Spleen (tissue), 11 donors: ENCODE data around the gene TTC39B. TPM values are rescaled to one million over a fixed set of nuclear protein-coding genes. Genes with fewer than 3 reads are reported as not detected.

Experiments used
- DNase-seq: peaks from one replicate; pipeline ENCODE4 v3.0.0-alpha.2; 2020
- H3K27ac ChIP-seq, 8 donors: fragments of 200-600 bp; sonication (generic) in 7 of 8; 1 replicate in 4 of 8; 2 replicates in 4 of 8; pipeline versions ENCODE4 v1.5.0 to v1.8.0; 2016 to 2021; ENCODE audit warnings: inconsistent platforms in 4 of 8, mild to moderate bottlenecking in 4 of 8, moderate library complexity in 1 of 8
- H3K27me3 ChIP-seq, 7 donors: fragments of 200-600 bp; sonication (generic) in 6 of 7; replicated peaks in 1 of 7; 1 replicate in 4 of 7; 2 replicates in 3 of 7; pipeline versions ENCODE4 v1.5.0 to v1.8.0; 2016 to 2021; ENCODE audit warnings: inconsistent platforms in 3 of 7, mild to moderate bottlenecking in 1 of 7
- H3K36me3 ChIP-seq, 6 donors: fragments of 200-600 bp; sonication (generic) in 5 of 6; 1 replicate in 4 of 6; 2 replicates in 2 of 6; pipeline versions ENCODE4 v1.5.0 to v1.8.0; 2016 to 2021; ENCODE audit warnings: inconsistent platforms in 2 of 6
- H3K4me1 ChIP-seq, 6 donors: fragments of 200-600 bp; sonication (generic) in 5 of 6; 1 replicate in 3 of 6; 2 replicates in 3 of 6; pipeline versions ENCODE4 v1.5.0 to v1.8.0; 2016 to 2021; ENCODE audit warnings: inconsistent platforms in 3 of 6
- H3K4me3 ChIP-seq, 8 donors: fragments of 200-600 bp; sonication (generic) in 7 of 8; 1 replicate in 4 of 8; 2 replicates in 4 of 8; pipeline versions ENCODE4 v1.5.0 to v1.8.0; 2016 to 2021; ENCODE audit warnings: inconsistent platforms in 4 of 8, mild to moderate bottlenecking in 4 of 8, moderate library complexity in 2 of 8
- H3K9me3 ChIP-seq, 8 donors: fragments of 200-600 bp; sonication (generic) in 7 of 8; 1 replicate in 4 of 8; 2 replicates in 4 of 8; pipeline versions ENCODE4 v1.5.0 to v1.8.0; 2016 to 2021; ENCODE audit warnings: inconsistent platforms in 4 of 8
- CTCF ChIP-seq, 11 experiments: fragments of 200-600 bp in 7 of 11; fragments of 450-650 bp in 4 of 11; sonication (generic) in 4 of 11; IDR thresholded peaks in 8 of 11; conservative IDR thresholded peaks in 3 of 11; 1 replicate in 7 of 11; 2 replicates in 4 of 11; pipeline versions ENCODE4 v1.4.0 to v1.8.0; 2016 to 2021; ENCODE audit warnings: antibody characterized with exemption in 11 of 11, inconsistent platforms in 4 of 11, mild to moderate bottlenecking in 1 of 11
- POLR2A ChIP-seq, 3 donors: fragments of 450-650 bp; IDR thresholded peaks; one replicate each; pipeline ENCODE4 v1.5.1; 2017; ENCODE audit warnings: antibody characterized with exemption in 3 of 3, mild to moderate bottlenecking in 1 of 3
- POLR2AphosphoS5 ChIP-seq, 3 donors: sonication (generic); formaldehyde crosslinking; IDR thresholded peaks; one replicate each; pipeline ENCODE4 v1.5.1; 2017; ENCODE audit warnings: antibody characterized with exemption in 3 of 3
- WGBS, 5 donors: extraction: QIAGEN DNeasy Blood & Tissue Kit in 3 of 5; methylation state at CpG; one replicate each; pipeline versions ENCODE4 v1.1.5 to v1.1.7; 2013 to 2018; 5-methylcytosine and 5-hydroxymethylcytosine counted together
- intact Hi-C: fragments of 100-400 bp; cut with DNase I; formaldehyde crosslinking; loops from one replicate; pipeline ENCODE4 v1.15.0; 2023; ENCODE audit warnings: low total_unique reads
- polyA plus RNA-seq, 3 donors: library from polyadenylated mRNA; stranded (reverse); fragments of 200-250 nt; gene quantifications; one replicate each; pipeline ENCODE4 v1.2.1, GENCODE V29; 2013
- total RNA-seq, 7 donors: library from RNA; depleted of rRNA in 3 of 7; stranded (reverse); fragments of >200 nt in 3 of 7; fragmentation: NEBNext Ultra II Directional in 4 of 7; extraction: Animal tissue kit (Norgen Biotek cat#: 25700) in 4 of 7; gene quantifications; one replicate each; pipeline versions ENCODE4 v1.1.0 to v1.2.1, GENCODE V29; 2016 to 2021
- donor health status: healthy with polysubstance abuse.
- donor health status: DM: no; HTN: no; CAD: no; lungs with moderate emphysema.
- donor health status: DM: no; HTN: no; CAD: no.
- donor health status: Bipolar disorder and iron deficiency.
- donor health status: healthy.
- donor health status: DM: no; HTN: no; CAD: no.
- donor health status: DM: yes; HTN: yes; CAD: no.

TTC39B gene
- total and polyA plus RNA-seq, 10 donors = 4.8 to 24.1 (median 19.0) TPM

- no peak overlapping the region for H3K4me3 ChIP-seq
- H3K27me3 ChIP-seq = no peaks in the 10 kb centered on the region
- no peak for DNase-seq
- H3K36me3 ChIP-seq = no peaks in the 10 kb centered on the region
- intact Hi-C loops = no loop called here
- H3K4me1 ChIP-seq = no peaks in the 10 kb centered on the region
- WGBS, 5 donors = 80 to 94% (median 84%) methylated on average over 1 of the region's 1 CpG
- no peak overlapping the region for H3K27ac ChIP-seq
- no peak for TF ChIP-seq POLR2AphosphoS5 (IDR thresholded peaks at IDR 0.05)
- TF ChIP-seq POLR2A (IDR thresholded peaks at IDR 0.05) = no peak
- no peak for TF ChIP-seq CTCF (IDR thresholded peaks at IDR 0.05 in 8 of 11, conservative IDR thresholded peaks at IDR 0.05 in 3 of 11)
- H3K9me3 ChIP-seq = no peaks in the 10 kb centered on the region
Observed at GRCh38 chr9:15158064-15158463, 149.0 kb downstream of the TTC39B start.

- Histone ChIP-seq H3K36me3 (no peaks in the 10 kb centered on the region), H3K9me3 (no peaks in the 10 kb centered on the region), H3K4me1 (no peaks in the 10 kb centered on the region), H3K27ac (no peak overlapping the region), H3K4me3 (no peak overlapping the region), H3K27me3 (no peaks in the 10 kb centered on the region)
- DNase-seq = no peak
- WGBS, 5 donors = 61 to 88% (median 68%) methylated on average over 4 of the region's 4 CpGs
- intact Hi-C loops = no loop called here
- TF ChIP-seq POLR2A (IDR thresholded peaks at IDR 0.05) (no peak), CTCF (IDR thresholded peaks at IDR 0.05 in 8 of 11, conservative IDR thresholded peaks at IDR 0.05 in 3 of 11) (no peak), POLR2AphosphoS5 (IDR thresholded peaks at IDR 0.05) (no peak)
Observed at GRCh38 chr9:15157381-15157780, 149.6 kb downstream of the TTC39B start.

GRCh38 chr9:15156241-15156640 lies 150.8 kb downstream of the TTC39B start:
- Histone ChIP-seq H3K9me3 (no peaks in the 10 kb centered on the region), H3K36me3 (no peaks in the 10 kb centered on the region), H3K4me1 (no peaks in the 10 kb centered on the region), H3K4me3 (no peak overlapping the region), H3K27me3 (peaks cover 0 to 6% (median 0%) of the 10 kb centered on the region in 7 donors), H3K27ac (peak overlapping the region in 2 of 8 donors; percentile 34 to 42)
- DNase-seq = no peak
- no peak for TF ChIP-seq POLR2A (IDR thresholded peaks at IDR 0.05)
- no peak for TF ChIP-seq POLR2AphosphoS5 (IDR thresholded peaks at IDR 0.05)
- intact Hi-C loops = no loop called here

GRCh38 chr9:15155826-15156225 lies 151.2 kb downstream of the TTC39B start:
- Histone ChIP-seq H3K9me3 (no peaks in the 10 kb centered on the region), H3K36me3 (no peaks in the 10 kb centered on the region), H3K27ac (peak overlapping the region in 2 of 8 donors; percentile 27 to 34), H3K4me3 (no peak overlapping the region), H3K4me1 (no peaks in the 10 kb centered on the region), H3K27me3 (peaks cover 0 to 10% (median 0%) of the 10 kb centered on the region in 7 donors)
- 21 to 27% (median 25%) methylated on average over 4 of the region's 4 CpGs for WGBS, 5 donors
- intact Hi-C loops = no loop called here
- DNase-seq = no peak
- TF ChIP-seq POLR2A (IDR thresholded peaks at IDR 0.05) (no peak), CTCF (IDR thresholded peaks at IDR 0.05 in 8 of 11, conservative IDR thresholded peaks at IDR 0.05 in 3 of 11) (no peak), POLR2AphosphoS5 (IDR thresholded peaks at IDR 0.05) (no peak)

GRCh38 chr9:15155323-15155722 lies 151.7 kb downstream of the TTC39B start:
- intact Hi-C loops = no loop called here
- Histone ChIP-seq H3K9me3 (no peaks in the 10 kb centered on the region), H3K4me3 (no peak overlapping the region), H3K4me1 (no peaks in the 10 kb centered on the region), H3K27me3 (peaks cover 0 to 15% (median 0%) of the 10 kb centered on the region in 7 donors), H3K36me3 (no peaks in the 10 kb centered on the region), H3K27ac (peak overlapping the region in 2 of 8 donors; percentile 21 to 34)
- TF ChIP-seq POLR2AphosphoS5 (IDR thresholded peaks at IDR 0.05) (no peak), CTCF (IDR thresholded peaks at IDR 0.05 in 8 of 11, conservative IDR thresholded peaks at IDR 0.05 in 3 of 11) (no peak), POLR2A (IDR thresholded peaks at IDR 0.05) (no peak)
- WGBS, 5 donors = 56 to 78% (median 60%) methylated on average over 4 of the region's 4 CpGs
- DNase-seq = no peak
